ENCODE results near the gene RAD1. TPM values are rescaled to one million over a fixed set of nuclear protein-coding genes. Genes with fewer than 3 reads are reported as not detected.

The RAD1 gene
- total and polyA plus RNA-seq, 2 of the 8 experiments (the other 6 are each of a cell fraction or from before 2014, with no cell fraction given) = 15.1 to 37.3 TPM

DNA sequence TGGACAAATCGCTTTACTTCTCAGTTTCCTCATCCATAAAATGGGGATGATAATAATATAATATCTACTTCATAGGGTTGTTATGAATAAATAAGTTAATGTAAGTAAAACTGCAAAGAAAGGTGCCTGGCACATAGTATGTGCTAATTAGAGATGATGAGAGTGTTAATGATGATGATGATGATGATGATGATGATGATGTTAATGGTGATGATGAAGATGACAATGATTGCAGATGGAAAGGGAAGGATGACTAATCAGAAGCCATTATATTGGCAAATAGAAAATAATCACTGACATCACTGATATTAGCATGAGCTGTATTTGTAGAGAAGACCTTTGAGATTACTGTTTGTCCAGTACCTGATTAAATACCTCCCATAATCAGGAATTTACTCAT is 20.6 kb downstream of the RAD1 start:
- Histone ChIP-seq H3K9ac (replicated peaks in 1 of 4; ENCODE audit: extremely low read depth in 1 of 4, low read depth in 3 of 4, low read length in 3 of 4) (no peak overlapping the region), H3K23me2 (ENCODE audit: low read depth, low read length) (no peaks in the 10 kb centered on the region), H3K4ac (replicated peaks; ENCODE audit: insufficient read length, low read depth, low read length) (no peak overlapping the region), H3K9me3 (ENCODE audit: insufficient read depth in 2 of 2, low read depth in 1 of 2, low read length in 1 of 2) (no peaks in the 10 kb centered on the region), H3K36me3 (ENCODE audit: control insufficient read depth in 2 of 4, insufficient read depth in 4 of 4, low read length in 3 of 4) (peaks cover 0 to 2% (median 0%) of the 10 kb centered on the region in 4 experiments; a peak in 1 of 8 replicates), H3K56ac (replicated peaks; ENCODE audit: insufficient read length, low read depth, low read length) (no peak overlapping the region), H4K8ac (ENCODE audit: extremely low read depth, insufficient read depth, low read length) (no peak overlapping the region), H2BK5ac (ENCODE audit: low read depth, low read length) (no peak overlapping the region), H3K79me2 (ENCODE audit: control insufficient read depth in 1 of 2, insufficient read depth in 2 of 2, low read length in 2 of 2) (no peaks in the 10 kb centered on the region), H2AFZ (ENCODE audit: low read length) (no peak overlapping the region), H2BK12ac (ENCODE audit: low read depth, low read length) (no peak overlapping the region), H4K5ac (ENCODE audit: insufficient read length, low read depth, low read length) (no peak overlapping the region), H3K27me3 (replicated peaks in 1 of 4; ENCODE audit: control insufficient read depth in 3 of 4, extremely low read depth in 1 of 4, insufficient read depth in 3 of 4, low read length in 3 of 4) (no peaks in the 10 kb centered on the region), H4K20me1 (replicated peaks in 1 of 2; ENCODE audit: control insufficient read depth in 1 of 2, insufficient read depth in 2 of 2, low read length in 2 of 2) (no peaks in the 10 kb centered on the region), H3K18ac (ENCODE audit: extremely low read depth, low read length) (no peak overlapping the region), H2AK5ac (ENCODE audit: low read depth, low read length) (no peak overlapping the region), H2BK15ac (ENCODE audit: low read length) (no peak overlapping the region), H3K4me3 (ENCODE audit: extremely low read depth in 1 of 4, insufficient read depth in 2 of 4, low read depth in 3 of 4, low read length in 4 of 4) (no peak overlapping the region), H3K14ac (ENCODE audit: insufficient read length) (no peak overlapping the region), H3K4me1 (replicated peaks in 1 of 4; ENCODE audit: control insufficient read depth in 3 of 4, insufficient read depth in 4 of 4, low read length in 3 of 4) (peaks cover 0 to 11% (median 0%) of the 10 kb centered on the region in 4 experiments; a peak in 1 of 7 replicates), H3K79me1 (ENCODE audit: low read depth, low read length) (no peaks in the 10 kb centered on the region), H2BK120ac (replicated peaks; ENCODE audit: low read depth, low read length) (no peak overlapping the region), H3K23ac (ENCODE audit: insufficient read length) (no peak overlapping the region), H4K91ac (replicated peaks; ENCODE audit: insufficient read length, low read length) (no peak overlapping the region), H3K4me2 (ENCODE audit: insufficient read depth in 1 of 2, low read depth in 2 of 2, low read length in 2 of 2) (no peak overlapping the region), H3K27ac (ENCODE audit: low read depth, low read length) (no peak overlapping the region), H2BK20ac (ENCODE audit: low read length) (no peak overlapping the region)
- ChIA-PET CTCF (ENCODE audit: partially characterized antibody) (interaction anchor here (0.6 to 4.9 kb wide), 6 partner anchors 9 to 409 kb away, joined by 3 to 44 read pairs (median 4); no protein-coding TSS in a partner anchor), POLR2A (ENCODE audit: partially characterized antibody) (no interaction called here)
- DNase-seq (ENCODE audit: low read depth in 1 of 2, low spot score in 2 of 2) = no peak
- WGBS, 2 experiments (ENCODE audit: extremely low coverage in 1 of 2, insufficient coverage in 1 of 2, insufficient read length in 1 of 2, insufficient replicate concordance in 2 of 2, low coverage in 1 of 2, low lambda C conversion rate in 2 of 2, missing lambda C conversion rate in 1 of 2) = 95% methylated on average over 1 of the region's 1 CpG; no CpG with 5 or more reads in 1 of the 2 experiments
- FAIRE-seq = no peak
- TF ChIP-seq CHD2 (IDR thresholded peaks at IDR 0.05; ENCODE audit: low read length) (no peak), SIRT6 (IDR thresholded peaks at IDR 0.05; ENCODE audit: low read length) (no peak), CHD1 (IDR thresholded peaks at IDR 0.05; ENCODE audit: low read depth, low read length) (no peak), KDM1A (IDR thresholded peaks at IDR 0.05; ENCODE audit: borderline replicate concordance, low read length) (no peak), POLR2A (IDR thresholded peaks at IDR 0.05; ENCODE audit: control extremely low read depth in 1 of 2, low read depth in 2 of 2, low read length in 2 of 2) (no peak), TAF1 (IDR thresholded peaks at IDR 0.05; ENCODE audit: low read depth, low read length) (no peak), KDM4A (IDR thresholded peaks at IDR 0.05; ENCODE audit: low read depth, low read length, severe bottlenecking) (no peak), EGR1 (IDR thresholded peaks at IDR 0.05; ENCODE audit: borderline replicate concordance, low read depth, low read length) (no peak), BRCA1 (IDR thresholded peaks at IDR 0.05; ENCODE audit: low read depth, low read length) (no peak), RXRA (IDR thresholded peaks at IDR 0.05; ENCODE audit: insufficient read depth, low read depth, low read length) (no peak), EZH2 (IDR thresholded peaks at IDR 0.05; ENCODE audit: low read depth, low read length, severe bottlenecking) (no peak), NRF1 (IDR thresholded peaks at IDR 0.05; ENCODE audit: low read depth, low read length) (no peak), JUN (IDR thresholded peaks at IDR 0.05; ENCODE audit: low read depth, low read length) (no peak)
- TF ChIP-seq, protein P1, sequence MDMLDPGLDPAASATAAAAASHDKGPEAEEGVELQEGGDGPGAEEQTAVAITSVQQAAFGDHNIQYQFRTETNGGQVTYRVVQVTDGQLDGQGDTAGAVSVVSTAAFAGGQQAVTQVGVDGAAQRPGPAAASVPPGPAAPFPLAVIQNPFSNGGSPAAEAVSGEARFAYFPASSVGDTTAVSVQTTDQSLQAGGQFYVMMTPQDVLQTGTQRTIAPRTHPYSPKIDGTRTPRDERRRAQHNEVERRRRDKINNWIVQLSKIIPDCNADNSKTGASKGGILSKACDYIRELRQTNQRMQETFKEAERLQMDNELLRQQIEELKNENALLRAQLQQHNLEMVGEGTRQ (IDR thresholded peaks at IDR 0.05; ENCODE audit: low read length) = no peak

Measured in H1 (cell line).